Heart left ventricle (tissue), 13 donors: ENCODE data around the gene ZCCHC13.

Source experiments
- CTCF ChIP-seq, 12 donors: fragments of 200-600 bp; sonication (generic) in 4 of 12; IDR thresholded peaks; one replicate each; pipeline versions ENCODE4 v1.5.0 to v1.8.0; 2018 to 2022; ENCODE audit warnings: antibody characterized with exemption in 12 of 12, mild to moderate bottlenecking in 5 of 12
- POLR2A ChIP-seq, 2 donors: fragments of 450-650 bp; IDR thresholded peaks; one replicate each; pipeline ENCODE4 v1.6.1; 2017; ENCODE audit warnings: antibody characterized with exemption in 2 of 2, mild to moderate bottlenecking in 2 of 2, moderate library complexity in 2 of 2
- donor health status: ischemic (EF 13 %, LVEDD 7.1; RV severe dilation, severe dysfunction).
- donor health status: DM: no; HTN: yes; CAD: no.
- donor health status: DM: no; HTN: no; CAD: no.
- donor health status: ischemic (EF 25% LVEDD 6.9; RV normal size, moderate dysfunction).
- donor health status: ischemic (EF 25% LVEDD 5.7; RV mildly dilated, moderate dysfunction).
- donor health status: ischemic (EF 35%, LVEDD 5.7; RV mildly dilated, moderate dysfunction).
- donor health status: nonischemic (EF 11% LVEDD 7.7; RV severe dilation, severe dysfunction).
- donor health status: DM: yes; HTN: yes; CAD: no.
- donor health status: PGD.
- donor health status: ischemic (EF 29% LVEDD 5.4; RV normal size, mild dysfunction).
- donor health status: nonischemic (EF 23%, LVEDD 6.1; RV moderate dilation, normal function).

GRCh38 chrX:74318672-74319071 lies 14.7 kb downstream of the ZCCHC13 start:
- TF ChIP-seq CTCF (IDR thresholded peaks at IDR 0.05) (no peak), POLR2A (IDR thresholded peaks at IDR 0.05) (no peak)
